CD14-positive monocyte (primary cell): ENCODE measurements around the gene ADAMTSL2. TPM values are rescaled to one million over a fixed set of nuclear protein-coding genes. Genes with fewer than 3 reads are reported as not detected.

Experiments used
- DNase-seq, 3 donors: peaks; one replicate each; pipeline ENCODE4 v3.0.0-alpha.2; 2011 to 2022
- H2AFZ ChIP-seq: 2 replicates; pipeline ENCODE4 v1.6.0; 2012; ENCODE audit warnings: mild to moderate bottlenecking, low read depth, low read length, inconsistent platforms; ENCODE audit not compliant: insufficient read depth, poor library complexity, severe bottlenecking
- H3K27ac ChIP-seq, 2 donors: 1 replicate in 1 of 2; 2 replicates in 1 of 2; pipeline ENCODE4 v1.5.1; 2012 to 2013; ENCODE audit warnings: low read length in 2 of 2, control low read depth in 1 of 2, inconsistent platforms in 1 of 2, low read depth in 1 of 2, mild to moderate bottlenecking in 1 of 2
- H3K27me3 ChIP-seq, 2 donors: one replicate each; pipeline versions ENCODE4 v1.6.0 to v1.6.1; 2011 to 2013; ENCODE audit warnings: low read length in 2 of 2; ENCODE audit not compliant: control insufficient read depth in 2 of 2, insufficient read depth in 2 of 2
- H3K36me3 ChIP-seq, 2 donors: replicated peaks in 1 of 2; 1 replicate in 1 of 2; 2 replicates in 1 of 2; pipeline versions ENCODE4 v1.5.1 to v1.6.1; 2012 to 2013; ENCODE audit warnings: low read length in 2 of 2, control low read depth in 1 of 2, inconsistent platforms in 1 of 2, mild to moderate bottlenecking in 1 of 2; ENCODE audit not compliant: insufficient read depth in 2 of 2, control insufficient read depth in 1 of 2
- H3K4me1 ChIP-seq, 2 donors: 1 replicate in 1 of 2; 2 replicates in 1 of 2; pipeline versions ENCODE4 v1.5.1 to v1.6.1; 2012 to 2013; ENCODE audit warnings: low read length in 2 of 2, control low read depth in 1 of 2, inconsistent platforms in 1 of 2, mild to moderate bottlenecking in 1 of 2, moderate library complexity in 1 of 2; ENCODE audit not compliant: insufficient read depth in 2 of 2, control insufficient read depth in 1 of 2
- H3K4me2 ChIP-seq: replicated peaks from 2 replicates; pipeline ENCODE3; 2012; ENCODE audit warnings: low read length, moderate library complexity, mild to moderate bottlenecking; ENCODE audit not compliant: poor library complexity, severe bottlenecking; ENCODE audit errors: extremely low read depth
- H3K4me3 ChIP-seq, 3 experiments: fragments of 200-600 bp in 1 of 3; sonication (generic) in 1 of 3; replicated peaks in 1 of 3; 1 replicate in 2 of 3; 2 replicates in 1 of 3; pipeline ENCODE4 v1.5.1; 2011 to 2013; ENCODE audit warnings: low read length in 3 of 3, mild to moderate bottlenecking in 3 of 3, control low read depth in 2 of 3, low read depth in 2 of 3, inconsistent platforms in 1 of 3, moderate library complexity in 1 of 3
- H3K79me2 ChIP-seq: 2 replicates; pipeline ENCODE4 v1.6.0; 2012; ENCODE audit warnings: mild to moderate bottlenecking, control low read depth, inconsistent platforms, low read length, moderate library complexity; ENCODE audit not compliant: insufficient read depth
- H3K9ac ChIP-seq: 2 replicates; pipeline ENCODE4 v1.6.0; 2017; ENCODE audit warnings: low read length, mild to moderate bottlenecking; ENCODE audit not compliant: insufficient read depth, poor library complexity, severe bottlenecking
- H3K9me3 ChIP-seq, 2 donors: replicated peaks in 1 of 2; 1 replicate in 1 of 2; 2 replicates in 1 of 2; pipeline versions ENCODE4 v1.5.1 to v1.6.1; 2012 to 2013; ENCODE audit warnings: low read length in 2 of 2, control low read depth in 1 of 2; ENCODE audit not compliant: control insufficient read depth in 1 of 2, insufficient read depth in 1 of 2
- H4K20me1 ChIP-seq: 2 replicates; pipeline ENCODE4 v1.6.0; 2012; ENCODE audit warnings: mild to moderate bottlenecking, low read length, control low read depth, moderate library complexity; ENCODE audit not compliant: insufficient read depth
- H3K27ac Mint-ChIP-seq, 7 donors: one replicate each; pipeline ENCODE4 v1.8.0; 2020; ENCODE audit warnings: mild to moderate bottlenecking in 7 of 7, mixed read lengths in 7 of 7, moderate library complexity in 6 of 7, inconsistent platforms in 2 of 7
- H3K27me3 Mint-ChIP-seq, 3 donors: one replicate each; pipeline ENCODE4 v1.8.0; 2021 to 2022; ENCODE audit warnings: low read depth in 3 of 3, mild to moderate bottlenecking in 3 of 3, mixed read lengths in 3 of 3, moderate library complexity in 3 of 3, inconsistent platforms in 1 of 3
- H3K36me3 Mint-ChIP-seq, 2 donors: one replicate each; pipeline ENCODE4 v1.8.0; 2020; ENCODE audit warnings: mixed read lengths in 2 of 2, inconsistent platforms in 1 of 2, mild to moderate bottlenecking in 1 of 2
- H3K4me1 Mint-ChIP-seq: one replicate; pipeline ENCODE4 v1.8.0; 2020; ENCODE audit warnings: mild to moderate bottlenecking, mixed read lengths
- H3K4me3 Mint-ChIP-seq, 2 donors: one replicate each; pipeline ENCODE4 v1.8.0; 2020; ENCODE audit warnings: mild to moderate bottlenecking in 2 of 2, mixed read lengths in 2 of 2, moderate library complexity in 1 of 2
- H3K9me3 Mint-ChIP-seq, 7 donors: one replicate each; pipeline ENCODE4 v1.8.0; 2020 to 2022; ENCODE audit warnings: mixed read lengths in 7 of 7, mild to moderate bottlenecking in 6 of 7, moderate library complexity in 6 of 7, inconsistent platforms in 2 of 7
- WGBS: methylation state at CpG from one replicate; pipeline ENCODE4 v1.1.5; 2013; ENCODE audit warnings: missing lambda C conversion rate; ENCODE audit not compliant: insufficient coverage; 5-methylcytosine and 5-hydroxymethylcytosine counted together
- intact Hi-C, 2 donors: fragments of 100-400 bp; cut with micrococcal nuclease; formaldehyde crosslinking; loops; one replicate each; pipeline versions ENCODE4 v1.15.0 to v1.15.1; 2023
- polyA plus RNA-seq, 3 donors: library from polyadenylated mRNA; depleted of rRNA in 1 of 3; unstranded in 2 of 3; stranded (reverse) in 1 of 3; fragments of 300-500 nt in 2 of 3; fragments of >200 nt in 1 of 3; fragmentation: Illumina TruSeq in 2 of 3; gene quantifications; 1 replicate in 2 of 3; 2 replicates in 1 of 3; pipeline ENCODE4 v1.2.3, GENCODE V29; 2012 to 2021
- TF ChIP-seq, protein P1 (sequence below): fragments of 200-600 bp; IDR thresholded peaks from one replicate; pipeline ENCODE4 v1.8.0; 2022; ENCODE audit warnings: antibody characterized with exemption, mild to moderate bottlenecking

The ADAMTSL2 gene
- polyA plus RNA-seq, 3 donors: 0.08 TPM; not detected in 2

DNA sequence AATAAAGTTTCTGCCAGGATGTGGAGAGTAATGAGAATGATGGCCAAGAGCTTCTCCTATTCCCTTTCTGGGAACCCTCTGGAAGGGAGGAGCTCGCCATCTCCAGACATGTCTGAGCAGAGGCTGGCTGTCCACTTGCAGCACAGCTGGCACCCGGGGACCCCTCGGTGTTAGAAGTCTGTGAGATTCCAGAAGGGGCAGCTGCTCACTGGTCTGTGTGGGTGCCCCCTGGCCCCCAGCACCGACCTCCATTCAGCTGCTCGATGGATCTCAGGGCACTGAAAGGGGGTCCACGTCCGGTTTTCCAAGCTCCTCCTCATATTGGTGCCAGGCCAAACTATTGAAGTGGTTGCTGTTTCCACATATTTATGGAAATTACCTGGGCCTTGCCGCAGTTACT, 78.3 kb downstream of the ADAMTSL2 start:
- TF ChIP-seq, protein P1, sequence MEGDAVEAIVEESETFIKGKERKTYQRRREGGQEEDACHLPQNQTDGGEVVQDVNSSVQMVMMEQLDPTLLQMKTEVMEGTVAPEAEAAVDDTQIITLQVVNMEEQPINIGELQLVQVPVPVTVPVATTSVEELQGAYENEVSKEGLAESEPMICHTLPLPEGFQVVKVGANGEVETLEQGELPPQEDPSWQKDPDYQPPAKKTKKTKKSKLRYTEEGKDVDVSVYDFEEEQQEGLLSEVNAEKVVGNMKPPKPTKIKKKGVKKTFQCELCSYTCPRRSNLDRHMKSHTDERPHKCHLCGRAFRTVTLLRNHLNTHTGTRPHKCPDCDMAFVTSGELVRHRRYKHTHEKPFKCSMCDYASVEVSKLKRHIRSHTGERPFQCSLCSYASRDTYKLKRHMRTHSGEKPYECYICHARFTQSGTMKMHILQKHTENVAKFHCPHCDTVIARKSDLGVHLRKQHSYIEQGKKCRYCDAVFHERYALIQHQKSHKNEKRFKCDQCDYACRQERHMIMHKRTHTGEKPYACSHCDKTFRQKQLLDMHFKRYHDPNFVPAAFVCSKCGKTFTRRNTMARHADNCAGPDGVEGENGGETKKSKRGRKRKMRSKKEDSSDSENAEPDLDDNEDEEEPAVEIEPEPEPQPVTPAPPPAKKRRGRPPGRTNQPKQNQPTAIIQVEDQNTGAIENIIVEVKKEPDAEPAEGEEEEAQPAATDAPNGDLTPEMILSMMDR: no peak
- intact Hi-C loops: no loop called here
- no peak overlapping the region for H2AFZ ChIP-seq
- DNase-seq: no peak
- Mint-ChIP-seq H3K36me3 (no peaks in the 10 kb centered on the region), H3K27me3 (peaks cover 33 to 41% (median 35%) of the 10 kb centered on the region in 3 donors), H3K9me3 (peaks cover 0 to 8% (median 0%) of the 10 kb centered on the region in 7 donors), H3K27ac (no peak overlapping the region), H3K4me1 (no peaks in the 10 kb centered on the region), H3K4me3 (no peak overlapping the region)
- H3K4me3 ChIP-seq: no peak overlapping the region
- no peaks in the 10 kb centered on the region for H4K20me1 ChIP-seq
- H3K9me3 ChIP-seq: no peaks in the 10 kb centered on the region
- H3K9ac ChIP-seq: no peak overlapping the region
- no peaks in the 10 kb centered on the region for H3K4me1 ChIP-seq
- H3K4me2 ChIP-seq: no peak overlapping the region
- peaks cover 0 to 17% of the 10 kb centered on the region in 2 donors for H3K27me3 ChIP-seq
- H3K36me3 ChIP-seq: no peaks in the 10 kb centered on the region
- no peak overlapping the region for H3K27ac ChIP-seq
- 88% methylated on average over 8 of the region's 8 CpGs for WGBS
- H3K79me2 ChIP-seq: no peaks in the 10 kb centered on the region

DNA sequence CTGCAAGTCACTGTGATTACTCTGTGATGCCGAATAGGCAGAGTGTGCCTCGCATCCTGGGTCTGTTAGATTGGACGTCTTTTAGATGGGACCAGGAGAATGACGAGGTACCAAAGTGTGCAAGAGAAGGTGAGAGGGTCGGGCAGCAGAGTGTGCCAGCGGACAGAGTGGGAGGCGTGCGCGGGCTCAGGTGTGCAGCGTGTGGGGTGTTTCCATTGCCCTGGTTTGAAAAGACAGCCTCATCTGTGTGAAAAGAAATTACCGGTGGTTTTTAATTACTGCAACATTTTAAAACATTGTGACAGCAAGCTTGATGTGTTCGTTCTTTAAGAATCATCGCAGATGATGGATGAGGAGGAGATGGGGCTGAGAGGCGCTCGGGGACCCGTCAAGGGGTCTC, 78.9 kb downstream of the ADAMTSL2 start:
- Histone ChIP-seq H3K9ac (no peak overlapping the region), H4K20me1 (no peaks in the 10 kb centered on the region), H3K27me3 (peaks cover 0 to 15% of the 10 kb centered on the region in 2 donors), H2AFZ (no peak overlapping the region), H3K9me3 (no peaks in the 10 kb centered on the region), H3K4me3 (no peak overlapping the region), H3K4me2 (no peak overlapping the region), H3K4me1 (no peaks in the 10 kb centered on the region), H3K79me2 (no peaks in the 10 kb centered on the region), H3K27ac (no peak overlapping the region), H3K36me3 (no peaks in the 10 kb centered on the region)
- H3K27ac Mint-ChIP-seq: no peak overlapping the region
- DNase-seq: no peak
- peaks cover 33 to 36% (median 33%) of the 10 kb centered on the region in 3 donors for H3K27me3 Mint-ChIP-seq
- TF ChIP-seq, protein P1: no peak
- H3K9me3 Mint-ChIP-seq: peaks cover 0 to 8% (median 0%) of the 10 kb centered on the region in 7 donors
- WGBS: 95% methylated on average over 16 of the region's 16 CpGs
- H3K4me1 Mint-ChIP-seq: no peaks in the 10 kb centered on the region
- no peak overlapping the region for H3K4me3 Mint-ChIP-seq
- no peaks in the 10 kb centered on the region for H3K36me3 Mint-ChIP-seq
- intact Hi-C loops: no loop called here
